ENCODE results near the gene NINJ2. TPM values are rescaled to one million over a fixed set of nuclear protein-coding genes. Genes with fewer than 3 reads are reported as not detected.

NINJ2 gene
- total RNA-seq, 1 donor: 8.4 TPM

- Histone ChIP-seq H3K9me3 (ENCODE audit: low read depth, low read length) (peaks cover 7% of the 10 kb centered on the region), H3K4me1 (ENCODE audit: insufficient read depth, low read length) (no peaks in the 10 kb centered on the region), H3K27me3 (ENCODE audit: insufficient read depth, low read length) (no peaks in the 10 kb centered on the region), H3K4me3 (ENCODE audit: low read length) (no peak overlapping the region)
Observed at GRCh38 chr12:526089-526488, 137.2 kb downstream of the NINJ2 start.

- Histone ChIP-seq H3K27me3 (ENCODE audit: insufficient read depth, low read length) (no peaks in the 10 kb centered on the region), H3K4me3 (ENCODE audit: low read length) (no peak overlapping the region), H3K4me1 (ENCODE audit: insufficient read depth, low read length) (no peaks in the 10 kb centered on the region), H3K9me3 (ENCODE audit: low read depth, low read length) (no peaks in the 10 kb centered on the region)
Observed at GRCh38 chr12:524167-524951, 138.9 kb downstream of the NINJ2 start.

GRCh38 chr12:522692-523378, 140.4 kb downstream of the NINJ2 start:
- no peak overlapping the region for H3K4me3 ChIP-seq (ENCODE audit: low read length)
- H3K4me1 ChIP-seq (ENCODE audit: insufficient read depth, low read length): no peaks in the 10 kb centered on the region
- no peaks in the 10 kb centered on the region for H3K9me3 ChIP-seq (ENCODE audit: low read depth, low read length)
- H3K27me3 ChIP-seq (ENCODE audit: insufficient read depth, low read length): no peaks in the 10 kb centered on the region

GRCh38 chr12:520119-520518, 143.1 kb downstream of the NINJ2 start:
- Histone ChIP-seq H3K4me3 (ENCODE audit: low read length) (no peak overlapping the region), H3K9me3 (ENCODE audit: low read depth, low read length) (no peaks in the 10 kb centered on the region), H3K27me3 (ENCODE audit: insufficient read depth, low read length) (no peaks in the 10 kb centered on the region), H3K4me1 (ENCODE audit: insufficient read depth, low read length) (no peaks in the 10 kb centered on the region)

- H3K4me3 ChIP-seq (ENCODE audit: low read length): no peak overlapping the region
- H3K4me1 ChIP-seq (ENCODE audit: insufficient read depth, low read length): no peaks in the 10 kb centered on the region
- H3K9me3 ChIP-seq (ENCODE audit: low read depth, low read length): no peaks in the 10 kb centered on the region
- H3K27me3 ChIP-seq (ENCODE audit: insufficient read depth, low read length): no peaks in the 10 kb centered on the region
Observed at GRCh38 chr12:517538-517937, 145.7 kb downstream of the NINJ2 start.

Other genes starting within 250 kb of the NINJ2 start
- gene B4GALNT3, start 203.5 kb downstream of the NINJ2 start, total RNA-seq: 0.10 TPM
- gene WNK1, start 89.1 kb upstream of the NINJ2 start, total RNA-seq: 94.1 TPM